HG02870 (cell line): ENCODE data around the gene KREMEN1.

ENCODE experiments used
- ATAC-seq: cut with Tn5 transposase; IDR thresholded peaks from one replicate; pipeline ENCODE4 v1.9.1; 2021; ENCODE audit warnings: mild to moderate bottlenecking, moderate library complexity; ENCODE audit not compliant: unreplicated experiment

The KREMEN1 gene

DNA sequence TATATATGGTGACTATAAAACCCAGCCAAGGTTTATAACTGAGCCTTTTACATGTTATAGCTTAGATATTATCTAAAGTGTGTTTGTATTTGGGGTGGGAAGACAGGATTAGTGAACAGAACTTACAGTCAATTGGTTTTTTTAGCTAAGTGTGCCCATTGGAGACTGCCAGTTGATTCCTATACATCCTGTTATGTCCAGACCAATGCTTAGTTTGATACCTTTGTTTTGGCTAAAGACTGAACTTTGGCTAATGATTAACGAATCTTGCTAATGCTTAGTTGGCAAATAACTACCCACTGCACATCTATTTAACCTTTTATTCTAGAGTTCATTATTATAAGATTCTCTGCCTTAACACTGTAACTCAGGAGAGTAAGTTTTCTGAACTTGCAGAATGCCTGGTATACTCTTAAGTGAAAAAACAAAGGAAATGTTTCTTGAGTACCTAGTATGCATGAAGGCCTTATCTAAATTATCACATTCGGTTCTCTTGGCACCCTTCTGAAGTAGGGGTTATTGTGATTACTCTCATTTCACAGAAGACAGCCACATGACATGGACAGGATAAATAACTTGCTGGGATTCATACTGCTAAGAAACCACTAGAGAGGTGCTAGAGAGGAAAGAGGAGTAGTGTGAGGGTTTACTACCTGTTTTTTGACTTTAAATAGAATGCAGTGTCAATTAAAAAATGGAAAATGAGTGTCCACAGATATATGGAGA lies 54.0 kb downstream of the KREMEN1 start:
- ATAC-seq = no peak

DNA sequence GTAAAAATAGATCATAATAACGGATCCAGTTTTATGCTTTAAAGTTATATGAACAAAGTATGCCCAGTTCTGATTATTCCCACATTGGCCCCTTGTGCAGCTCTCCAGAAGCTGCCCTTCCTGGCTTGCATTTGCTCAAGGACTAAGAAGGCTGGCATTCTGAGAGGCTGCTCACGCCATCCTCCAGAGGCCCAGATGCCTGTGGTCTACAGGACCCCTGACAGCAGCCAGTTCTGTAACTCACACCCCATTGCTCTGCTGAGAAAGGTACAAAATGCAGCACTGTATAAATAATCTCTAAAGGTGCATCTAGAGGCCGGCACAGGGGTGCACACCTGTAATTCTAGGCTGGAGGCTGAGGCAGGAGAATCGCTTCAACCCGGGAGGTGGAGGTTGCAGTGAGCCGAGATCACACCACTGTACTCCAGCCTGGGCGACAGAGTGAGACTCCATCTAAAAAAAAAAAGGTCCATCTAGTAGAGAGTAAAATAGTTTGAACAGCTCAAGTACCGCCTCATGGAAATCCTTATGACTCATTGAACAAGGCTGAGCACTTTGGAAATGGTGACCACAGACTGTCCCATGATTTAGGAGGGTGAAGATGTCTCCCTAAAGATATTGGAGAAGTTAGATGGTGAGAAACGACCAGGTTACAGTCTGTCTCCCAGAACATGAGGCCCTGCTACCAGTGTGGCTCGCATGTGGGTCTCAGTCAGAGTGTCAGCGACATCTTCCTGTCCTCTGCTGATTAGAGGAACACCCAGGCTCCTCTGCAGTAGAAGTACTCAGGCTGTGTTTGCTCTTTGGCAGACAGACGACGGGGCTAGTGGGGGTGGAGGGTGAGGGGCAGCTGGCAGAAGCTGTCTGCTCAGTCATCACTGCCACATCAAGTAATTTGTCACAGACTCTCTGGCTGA lies 56.3 kb downstream of the KREMEN1 start:
- no peak for ATAC-seq

DNA sequence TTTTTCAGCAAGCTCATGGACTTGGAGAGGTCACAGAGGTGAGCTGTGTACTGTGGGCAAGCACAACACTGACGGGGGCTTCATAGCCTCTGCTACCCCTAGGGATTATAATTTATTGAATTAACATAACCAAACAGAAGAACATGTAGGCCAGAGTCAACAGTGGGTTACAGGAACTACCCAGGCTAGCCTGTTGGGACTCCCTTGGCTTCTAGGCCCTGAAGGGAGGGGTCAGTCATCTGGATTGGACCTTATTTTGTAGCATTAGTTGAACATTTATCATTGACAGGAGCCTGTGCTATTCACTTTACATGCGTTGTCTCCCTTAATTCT lies 56.9 kb downstream of the KREMEN1 start:
- ATAC-seq = no peak

DNA sequence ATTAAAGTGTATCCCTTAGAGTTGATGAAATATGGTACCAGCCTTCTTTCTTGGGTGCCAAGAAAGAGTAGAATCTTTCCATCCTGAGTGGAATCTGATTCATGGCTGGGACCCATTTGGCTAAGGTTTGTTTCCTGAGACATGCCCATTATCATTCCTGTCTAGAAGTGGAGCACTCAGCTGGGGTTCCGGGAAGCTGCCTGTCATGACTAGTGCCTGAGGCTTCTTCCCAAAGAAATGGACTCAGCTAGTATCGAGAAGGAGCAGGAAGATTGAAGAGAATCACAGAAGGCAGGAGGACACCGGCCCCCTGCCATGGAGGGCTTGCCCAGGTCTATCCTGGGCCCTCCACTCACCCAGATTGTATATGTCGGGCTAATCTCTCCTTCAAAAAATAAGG lies 57.6 kb downstream of the KREMEN1 start:
- no peak for ATAC-seq

DNA sequence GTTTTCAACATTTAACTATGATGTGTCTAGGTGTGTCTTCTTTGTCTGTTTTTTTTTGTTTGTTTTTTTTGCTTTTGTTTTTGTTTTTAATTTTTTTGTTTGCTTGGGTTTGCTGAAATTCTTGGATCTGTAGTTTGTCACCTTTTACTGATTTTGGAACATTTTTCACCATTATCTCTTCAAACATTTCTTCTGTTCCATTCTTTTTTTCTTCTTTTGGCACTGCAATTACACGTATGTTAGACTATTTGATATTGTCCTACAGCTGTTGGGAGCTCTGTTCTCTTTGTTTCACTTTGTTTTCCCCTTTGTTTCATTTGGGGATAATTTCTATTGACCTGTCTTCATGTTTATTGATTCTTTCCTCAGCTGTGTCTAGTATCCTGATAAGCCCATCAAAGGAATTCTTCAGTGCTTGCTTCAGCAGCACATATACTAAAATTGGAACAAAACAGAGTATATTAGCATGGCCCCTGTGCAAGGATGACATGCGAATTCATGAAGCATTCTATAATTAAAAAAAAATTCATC lies 60.8 kb downstream of the KREMEN1 start:
- ATAC-seq = no peak

DNA sequence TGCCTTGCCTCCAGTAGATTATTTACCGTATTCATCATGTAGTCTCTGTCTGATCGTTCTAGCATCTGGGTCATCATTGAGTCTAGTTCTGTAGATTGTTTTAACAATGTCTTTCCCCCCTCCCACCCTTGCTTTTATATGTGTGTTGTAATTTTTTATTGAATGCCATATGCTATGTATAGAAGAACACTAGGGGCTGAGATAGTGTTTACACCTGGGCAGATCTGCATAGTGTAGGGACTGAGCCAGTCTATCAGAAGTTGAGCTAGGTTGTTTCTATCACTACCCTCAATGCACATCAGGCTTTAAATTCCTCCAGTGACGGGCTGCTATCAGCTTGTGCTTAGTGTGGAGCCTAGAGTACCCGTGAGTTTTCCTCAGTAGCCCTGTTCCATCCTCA lies 61.6 kb downstream of the KREMEN1 start:
- no peak for ATAC-seq

DNA sequence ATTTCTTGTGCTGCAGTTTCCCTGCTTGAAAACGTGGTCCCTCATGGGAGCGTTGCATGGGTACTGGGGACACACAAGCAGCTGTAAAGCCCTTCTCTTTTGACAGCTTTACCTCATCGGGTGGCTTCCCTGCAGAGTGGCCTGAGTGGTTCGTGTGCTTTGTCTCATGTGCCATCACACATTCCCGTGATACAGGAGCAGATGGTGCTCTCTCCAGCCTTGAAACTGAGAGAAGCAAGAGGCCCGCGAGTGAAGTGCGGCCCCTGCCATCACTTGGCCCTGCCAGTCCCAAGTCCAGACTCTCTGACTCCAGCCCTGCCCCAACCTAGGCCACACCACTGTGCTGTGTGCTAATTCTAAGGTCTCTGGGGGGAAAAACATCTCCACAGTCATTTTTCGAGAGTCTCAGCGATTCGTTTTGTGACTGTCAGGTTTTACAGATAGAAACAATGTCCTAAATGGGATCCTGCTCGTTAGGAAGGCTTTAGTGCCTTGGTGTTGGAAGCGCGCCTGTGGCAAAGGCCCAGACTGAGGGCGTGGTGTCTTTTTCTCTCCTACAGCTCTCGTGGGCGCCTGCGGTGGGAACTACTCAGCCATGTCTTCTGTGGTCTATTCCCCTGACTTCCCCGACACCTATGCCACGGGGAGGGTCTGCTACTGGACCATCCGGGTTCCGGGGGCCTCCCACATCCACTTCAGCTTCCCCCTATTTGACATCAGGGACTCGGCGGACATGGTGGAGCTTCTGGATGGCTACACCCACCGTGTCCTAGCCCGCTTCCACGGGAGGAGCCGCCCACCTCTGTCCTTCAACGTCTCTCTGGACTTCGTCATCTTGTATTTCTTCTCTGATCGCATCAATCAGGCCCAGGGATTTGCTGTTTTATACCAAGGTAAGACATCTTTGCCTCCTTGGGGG lies 64.2 kb downstream of the KREMEN1 start:
- ATAC-seq = no peak

DNA sequence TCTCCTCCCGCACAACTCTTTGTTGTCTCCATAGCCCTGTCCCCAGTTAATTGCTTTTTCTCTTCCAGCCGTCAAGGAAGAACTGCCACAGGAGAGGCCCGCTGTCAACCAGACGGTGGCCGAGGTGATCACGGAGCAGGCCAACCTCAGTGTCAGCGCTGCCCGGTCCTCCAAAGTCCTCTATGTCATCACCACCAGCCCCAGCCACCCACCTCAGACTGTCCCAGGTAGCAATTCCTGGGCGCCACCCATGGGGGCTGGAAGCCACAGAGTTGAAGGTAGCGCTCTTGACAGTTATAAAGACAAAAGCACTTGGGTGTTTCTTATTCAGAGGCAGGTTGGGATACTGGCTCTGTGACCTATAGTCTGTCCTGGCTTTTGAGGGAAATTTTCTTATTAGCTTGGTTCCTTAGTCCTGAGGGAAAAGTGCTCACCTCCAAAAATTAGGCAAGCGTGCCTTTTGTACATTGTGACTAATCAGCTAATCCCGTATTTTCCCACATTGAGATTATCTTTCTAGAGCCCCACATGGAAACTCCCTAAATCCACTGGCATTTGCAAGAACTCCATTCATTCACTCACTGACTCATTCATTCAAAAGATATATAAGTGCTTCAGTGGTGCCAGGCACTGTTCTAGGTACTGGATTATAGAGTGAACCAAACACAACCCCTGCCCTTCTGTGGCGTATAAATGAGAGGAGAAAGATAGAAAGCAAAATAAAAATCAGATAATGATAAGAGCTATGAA lies 65.9 kb downstream of the KREMEN1 start:
- ATAC-seq = no peak

DNA sequence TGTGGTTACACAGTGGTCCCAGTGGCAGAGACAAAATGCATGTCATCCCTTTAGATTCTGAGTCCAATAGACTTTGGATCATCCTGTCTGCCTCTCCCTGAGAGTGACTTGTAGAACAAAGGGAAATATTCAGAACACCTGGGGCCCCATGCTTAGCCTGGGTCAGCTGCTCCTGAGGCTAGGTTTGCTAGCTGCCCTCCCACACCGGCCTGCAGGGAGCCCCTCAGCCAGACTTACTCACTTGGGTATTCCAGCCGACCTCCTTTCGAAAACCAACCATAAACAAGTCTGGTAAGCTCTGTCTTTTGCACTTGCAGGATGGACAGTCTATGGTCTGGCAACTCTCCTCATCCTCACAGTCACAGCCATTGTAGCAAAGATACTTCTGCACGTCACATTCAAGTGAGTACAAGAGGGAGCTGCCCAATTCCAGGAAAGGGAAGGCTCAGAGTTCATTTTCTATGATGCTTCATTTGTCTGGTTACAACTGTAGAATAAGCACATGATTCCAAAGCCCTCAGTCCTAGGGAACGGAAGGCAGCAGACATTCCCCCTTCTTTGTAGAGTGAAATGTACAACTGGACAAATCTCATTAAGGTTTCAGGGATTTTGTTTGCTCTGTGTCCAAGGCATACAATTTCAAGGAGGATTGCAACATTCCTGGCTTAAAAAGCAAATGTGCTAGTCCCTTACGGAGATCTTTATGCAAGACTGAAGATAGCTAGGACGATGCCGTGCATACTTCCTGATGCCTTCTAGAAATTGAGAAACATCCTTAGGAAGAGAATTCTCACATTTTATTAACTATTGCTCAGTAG lies 67.3 kb downstream of the KREMEN1 start:
- no peak for ATAC-seq

DNA sequence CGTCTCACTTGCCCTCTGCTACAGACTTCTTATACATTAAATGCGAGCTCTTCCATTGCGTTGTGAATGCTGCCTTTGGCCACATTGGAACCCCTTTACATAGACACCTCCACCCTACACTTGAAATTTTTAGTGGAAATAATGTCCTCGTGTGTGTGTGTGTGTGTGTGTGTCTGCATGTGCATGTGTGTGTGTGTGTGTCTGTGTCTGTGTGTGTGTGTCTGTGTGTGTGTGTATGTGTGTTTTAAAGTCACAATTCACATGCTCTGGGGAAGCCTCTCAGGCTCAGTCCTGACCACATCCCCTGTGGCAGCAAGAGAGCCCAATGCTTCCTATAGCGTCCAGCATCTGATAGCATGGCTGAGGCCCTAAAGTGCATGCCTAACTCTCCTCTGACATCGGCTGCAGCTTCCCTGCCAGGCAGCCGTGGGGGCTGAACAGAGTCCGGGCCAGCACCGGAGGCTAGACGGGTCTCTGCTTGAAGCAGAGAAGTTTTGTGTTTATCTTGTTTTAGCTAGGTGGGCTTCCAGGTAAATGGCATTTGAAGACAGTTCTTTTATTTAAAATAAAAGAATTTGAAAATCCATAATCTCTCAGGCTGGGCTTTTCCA lies 68.3 kb downstream of the KREMEN1 start:
- ATAC-seq = no peak

DNA sequence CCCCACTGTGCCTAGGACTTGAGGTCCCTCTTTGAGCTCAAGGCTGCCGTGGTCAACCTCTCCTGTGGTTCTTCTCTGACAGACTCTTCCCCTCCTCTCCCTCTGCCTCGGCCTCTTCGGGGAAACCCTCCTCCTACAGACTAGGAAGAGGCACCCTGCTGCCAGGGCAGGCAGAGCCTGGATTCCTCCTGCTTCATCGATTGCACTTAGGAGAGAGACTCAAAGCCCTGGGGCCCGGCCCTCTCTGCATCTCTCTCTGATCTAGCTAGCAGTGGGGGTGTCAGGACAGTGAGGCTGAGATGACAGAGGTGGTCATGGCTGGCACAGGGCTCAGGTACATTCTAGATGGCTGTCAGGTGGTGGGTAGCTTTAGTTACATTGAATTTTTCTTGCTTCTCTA lies 69.3 kb downstream of the KREMEN1 start:
- ATAC-seq = no peak

DNA sequence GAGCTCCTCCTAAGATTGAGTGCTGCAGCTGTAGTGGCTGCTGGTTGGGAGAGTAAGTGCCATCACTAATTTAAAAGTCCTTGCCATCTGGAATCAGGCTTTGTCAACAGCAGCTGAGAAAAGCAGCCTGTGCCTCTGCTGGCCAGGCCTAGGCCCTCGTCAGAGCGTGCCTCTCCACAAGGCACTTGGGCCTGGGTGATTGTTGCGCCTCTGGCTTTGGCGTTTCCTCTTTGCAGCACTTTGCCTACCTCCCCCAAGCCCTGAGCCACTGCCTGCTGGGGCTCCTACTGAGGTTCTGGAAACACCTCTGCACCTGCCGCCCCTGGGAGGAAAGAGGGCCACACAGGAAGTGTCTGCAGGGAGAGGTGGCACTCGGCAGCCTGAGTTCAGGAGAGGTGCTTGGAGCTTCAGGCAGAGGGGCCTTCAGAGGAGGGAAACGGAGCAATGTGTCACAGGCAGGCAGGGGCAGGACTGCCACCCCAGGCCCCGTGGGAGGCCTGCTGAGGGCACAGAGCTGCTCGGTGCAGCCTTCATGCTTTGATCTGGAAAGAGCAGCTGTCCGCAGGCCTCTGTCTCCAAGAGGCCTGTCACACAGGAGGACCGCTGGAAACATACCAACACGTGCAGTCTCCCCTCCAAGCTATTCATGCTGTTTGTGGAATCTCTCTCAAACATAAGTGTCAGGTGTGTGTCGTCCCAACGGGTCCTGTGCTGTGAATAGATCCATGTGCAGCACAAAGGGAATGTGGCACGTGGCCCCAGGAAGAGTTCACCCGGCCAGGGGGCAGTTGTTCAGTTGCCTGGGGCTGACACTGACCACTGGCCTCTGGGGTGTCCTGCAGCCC lies 71.3 kb downstream of the KREMEN1 start:
- no peak for ATAC-seq

DNA sequence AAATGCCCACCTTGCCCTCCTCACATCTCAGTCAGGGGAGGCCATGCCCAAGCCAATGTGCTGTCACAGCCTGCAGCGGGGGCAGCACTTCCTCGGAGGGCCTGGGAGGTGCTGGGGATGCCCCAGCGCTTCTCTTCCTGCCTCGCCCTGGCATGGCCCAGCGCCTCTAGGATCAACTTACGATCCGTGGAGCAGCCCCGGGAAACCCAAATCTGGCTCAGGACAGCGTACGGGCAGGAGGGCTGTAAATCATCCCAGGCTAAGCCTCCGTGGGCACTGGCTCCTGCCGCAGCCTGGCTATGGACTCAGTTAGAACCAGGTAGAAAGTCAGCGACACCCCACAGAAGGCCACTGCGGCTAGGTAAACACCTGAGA lies 71.9 kb downstream of the KREMEN1 start:
- ATAC-seq = no peak

DNA sequence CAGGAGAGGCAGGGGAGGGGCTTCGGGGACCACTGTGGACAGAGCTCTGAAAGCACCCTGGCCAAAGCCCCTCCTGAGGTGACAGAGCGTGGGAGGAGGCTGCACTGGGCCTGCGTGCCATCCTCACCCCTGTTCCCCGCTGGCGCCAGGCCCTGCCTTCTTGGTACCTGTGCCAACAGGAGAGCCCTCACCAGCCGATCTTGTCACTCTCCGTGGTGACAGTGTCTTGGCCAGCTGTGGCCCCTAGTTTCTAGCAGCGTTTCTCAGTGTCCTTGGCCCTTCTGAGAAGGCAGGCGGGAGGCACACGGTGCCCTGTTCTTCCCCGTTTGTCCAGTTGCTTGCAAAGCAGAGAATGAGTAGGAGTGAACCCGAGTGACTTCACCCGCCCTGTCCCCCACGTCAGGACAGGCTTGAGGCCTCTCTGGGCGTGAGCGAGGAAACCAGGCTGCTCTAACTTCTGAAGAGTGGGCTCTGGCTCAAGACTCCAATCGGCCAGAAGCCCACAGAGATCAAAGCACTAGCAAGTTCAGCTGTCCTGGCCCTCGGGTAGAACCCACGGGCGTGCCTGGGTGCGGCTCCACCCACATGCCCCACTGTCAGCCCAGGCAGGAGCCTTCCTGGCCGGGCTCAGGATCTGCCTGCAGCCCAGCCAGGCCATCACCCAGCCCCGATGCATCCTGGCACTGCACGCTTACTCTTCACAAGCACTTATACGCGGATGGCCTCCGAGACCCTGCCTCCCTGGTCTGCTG lies 72.7 kb downstream of the KREMEN1 start:
- no peak for ATAC-seq

DNA sequence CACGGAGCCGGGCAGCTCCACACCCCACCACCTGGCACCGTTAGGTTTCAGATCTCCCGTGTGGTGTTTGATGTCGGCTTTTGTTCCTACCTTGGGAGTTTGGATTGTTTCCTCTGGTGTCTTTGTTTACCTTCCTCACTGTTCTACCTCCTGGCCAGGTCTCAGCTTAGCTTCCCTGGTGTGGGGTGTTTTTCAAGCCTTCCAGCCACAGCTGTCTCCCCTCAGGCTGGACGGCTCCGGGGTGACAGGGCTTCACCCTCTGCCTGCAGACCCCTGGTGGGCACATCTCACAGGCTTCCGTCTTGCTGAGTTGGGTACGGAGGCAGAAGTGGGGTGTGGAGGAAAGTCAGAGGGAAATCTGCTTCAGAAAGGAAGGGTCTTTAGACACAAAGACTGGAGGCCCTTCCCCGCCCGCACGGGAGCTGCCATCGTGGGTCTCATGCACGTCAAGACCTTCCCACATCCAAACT lies 73.3 kb downstream of the KREMEN1 start:
- ATAC-seq = no peak

DNA sequence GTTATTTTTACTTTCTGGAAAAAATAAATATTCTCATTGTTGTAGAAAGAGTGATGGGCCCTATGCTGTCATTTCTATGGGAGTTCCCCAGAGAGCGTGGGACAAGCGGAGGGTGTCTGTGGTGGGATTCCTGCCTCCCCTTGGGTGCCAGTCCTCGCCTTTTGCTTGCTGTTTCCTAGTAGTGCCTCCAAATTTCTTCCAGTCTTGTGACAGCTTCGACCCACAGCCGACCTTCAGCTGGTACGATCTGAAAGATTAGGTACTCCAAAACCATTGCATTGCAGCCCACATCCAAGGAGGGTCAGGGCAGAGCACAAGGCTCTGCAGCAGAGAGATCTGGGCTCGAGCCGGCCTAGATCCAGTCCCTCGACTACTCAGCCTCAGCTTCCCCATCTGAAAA lies 73.9 kb downstream of the KREMEN1 start:
- no peak for ATAC-seq

DNA sequence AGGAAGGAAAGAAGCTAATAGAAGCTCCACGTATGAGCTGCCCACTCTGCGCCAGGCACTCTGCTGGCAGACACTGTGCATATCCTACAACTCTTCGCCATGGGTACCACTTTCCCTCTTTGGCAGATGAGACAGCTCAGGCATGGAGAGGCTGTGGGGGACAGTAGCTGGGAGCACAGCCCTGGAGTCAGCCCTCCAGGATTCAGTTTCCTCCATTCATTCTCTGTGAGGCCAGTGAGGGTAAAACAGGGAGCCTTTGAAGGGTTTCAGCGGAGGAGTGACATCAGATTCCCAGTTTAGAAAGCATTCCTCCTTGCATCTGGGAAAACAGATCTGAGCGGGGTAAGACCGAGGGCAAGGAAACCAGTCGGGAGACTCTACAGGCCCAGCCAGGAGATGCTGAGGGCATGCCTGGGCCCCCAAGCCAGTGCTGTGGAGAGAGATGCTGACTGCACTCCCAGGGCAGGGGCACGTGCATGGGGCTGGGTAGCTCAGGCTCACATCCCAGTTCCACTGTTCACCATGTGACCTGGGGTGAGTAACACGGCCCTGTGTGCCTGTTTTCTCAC lies 74.6 kb downstream of the KREMEN1 start:
- no peak for ATAC-seq
